Measurements from ENCODE around the gene TROAP.

- TF ChIP-seq CTCF (conservative IDR thresholded peaks at IDR 0.05), result no peak
- TF ChIP-seq ZFX (IDR thresholded peaks at IDR 0.05), result no peak
These were observed 29.3 kb downstream of the TROAP start for GRCh38 chr12:49352351-49352750.

Data from C4-2B (cell line).